Fibroblast of lung (primary cell): ENCODE measurements around the gene EPB41. TPM values are rescaled to one million over a fixed set of nuclear protein-coding genes. Genes with fewer than 3 reads are reported as not detected.

Experiments used
- DNase-seq, 2 donors: peaks; one replicate each; pipeline versions ENCODE4 v3.0.0 to v3.0.0-alpha.2; 2010; ENCODE audit warnings: low read depth in 2 of 2
- H2AFZ ChIP-seq: 2 replicates; pipeline ENCODE4 v1.5.1; 2012; ENCODE audit warnings: low read length, control low read depth, inconsistent platforms
- H3K27ac ChIP-seq: 2 replicates; pipeline ENCODE4 v1.5.1; 2011; ENCODE audit warnings: low read length, control low read depth; ENCODE audit not compliant: insufficient read depth
- H3K27me3 ChIP-seq: 2 replicates; pipeline ENCODE4 v1.5.1; 2011; ENCODE audit warnings: mild to moderate bottlenecking, low read length; ENCODE audit not compliant: control insufficient read depth, insufficient read depth
- H3K36me3 ChIP-seq: 2 replicates; pipeline ENCODE4 v1.5.1; 2011; ENCODE audit warnings: low read length; ENCODE audit not compliant: control insufficient read depth, insufficient read depth
- H3K4me1 ChIP-seq: 2 replicates; pipeline ENCODE4 v1.5.1; 2011; ENCODE audit warnings: low read length; ENCODE audit not compliant: control insufficient read depth, insufficient read depth; ENCODE audit errors: extremely low read depth
- H3K4me2 ChIP-seq: 2 replicates; pipeline ENCODE4 v1.5.1; 2011; ENCODE audit warnings: low read length, control low read depth; ENCODE audit not compliant: insufficient read depth; ENCODE audit errors: extremely low read depth
- H3K4me3 ChIP-seq, 4 experiments: fragments of 200-600 bp in 1 of 4; sonication (generic) in 1 of 4; replicated peaks in 1 of 4; 2 replicates each; pipeline ENCODE4 v1.5.1; 2011 to 2016; ENCODE audit warnings: low read length in 4 of 4, low read depth in 3 of 4, mild to moderate bottlenecking in 3 of 4, control low read depth in 2 of 4, inconsistent platforms in 1 of 4, mixed read lengths in 1 of 4; ENCODE audit not compliant: insufficient read depth in 1 of 4; ENCODE audit errors: control extremely low read depth in 1 of 4
- H3K79me2 ChIP-seq: 2 replicates; pipeline ENCODE4 v1.5.1; 2012; ENCODE audit warnings: mild to moderate bottlenecking, low read length, inconsistent platforms; ENCODE audit not compliant: control insufficient read depth, insufficient read depth
- H3K9ac ChIP-seq: 2 replicates; pipeline ENCODE4 v1.5.1; 2011; ENCODE audit warnings: mild to moderate bottlenecking, low read length, control low read depth; ENCODE audit not compliant: insufficient read depth
- H3K9me3 ChIP-seq: 2 replicates; pipeline ENCODE4 v1.5.1; 2012; ENCODE audit warnings: low read depth, low read length; ENCODE audit not compliant: control insufficient read depth, insufficient read depth
- H4K20me1 ChIP-seq: 2 replicates; pipeline ENCODE4 v1.5.1; 2011; ENCODE audit warnings: low read length; ENCODE audit not compliant: control insufficient read depth, insufficient read depth; ENCODE audit errors: extremely low read depth
- CTCF ChIP-seq, 2 donors: IDR thresholded peaks in 1 of 2; conservative IDR thresholded peaks in 1 of 2; 1 replicate in 1 of 2; 2 replicates in 1 of 2; pipeline ENCODE4 v1.5.1; 2011 to 2012; ENCODE audit warnings: low read length in 2 of 2, control low read depth in 1 of 2, inconsistent platforms in 1 of 2, low read depth in 1 of 2, mild to moderate bottlenecking in 1 of 2
- EZH2 ChIP-seq: IDR thresholded peaks from 2 replicates; pipeline ENCODE4 v1.5.1; 2012; ENCODE audit warnings: low read length, control low read depth, mild to moderate bottlenecking; ENCODE audit errors: missing control alignments
- polyA plus RNA-seq, 2 donors: library from polyadenylated mRNA; depleted of rRNA in 1 of 2; stranded (reverse) in 1 of 2; unstranded in 1 of 2; fragments of >200 nt; gene quantifications; 2 replicates each; pipeline ENCODE4 v1.2.1, GENCODE V29; 2011 to 2012; ENCODE audit warnings: missing spikeins in 1 of 2
- total RNA-seq: library from RNA; depleted of rRNA; stranded (reverse); fragments of >200 nt; gene quantifications from 2 replicates; pipeline ENCODE4 v1.2.1, GENCODE V29; 2014

The EPB41 gene
- total and polyA plus RNA-seq, 2 donors (not counting 1 experiment from before 2014, with no cell fraction given): 7.4 to 38.0 TPM

GRCh38 chr1:29162025-29162424 is 247.7 kb downstream of the EPB41 start:
- Histone ChIP-seq H3K9ac (no peak overlapping the region), H3K36me3 (peaks cover 11% of the 10 kb centered on the region), H2AFZ (no peak overlapping the region), H3K79me2 (peaks cover 82% of the 10 kb centered on the region), H3K4me1 (peaks cover 5% of the 10 kb centered on the region), H3K4me3 (no peak overlapping the region), H3K27me3 (no peaks in the 10 kb centered on the region), H3K27ac (peak overlapping the region; percentile 22), H4K20me1 (no peaks in the 10 kb centered on the region), H3K4me2 (no peak overlapping the region), H3K9me3 (no peaks in the 10 kb centered on the region)
- no peak for DNase-seq
- no peak for TF ChIP-seq EZH2
- no peak for TF ChIP-seq CTCF (conservative IDR thresholded peaks at IDR 0.05 in 1 of 2, IDR thresholded peaks at IDR 0.05 in 1 of 2; ENCODE audit: low read depth in 1 of 2, low read length in 2 of 2)

GRCh38 chr1:29162476-29163138 is 248.2 kb downstream of the EPB41 start:
- Histone ChIP-seq H3K79me2 (peaks cover 84% of the 10 kb centered on the region), H3K27ac (peak overlapping the region; percentile 22), H3K4me3 (no peak overlapping the region), H3K9me3 (no peaks in the 10 kb centered on the region), H3K36me3 (peaks cover 11% of the 10 kb centered on the region), H4K20me1 (no peaks in the 10 kb centered on the region), H3K4me2 (no peak overlapping the region), H3K9ac (no peak overlapping the region), H3K27me3 (no peaks in the 10 kb centered on the region), H3K4me1 (peaks cover 5% of the 10 kb centered on the region), H2AFZ (no peak overlapping the region)
- TF ChIP-seq EZH2 (no peak), CTCF (conservative IDR thresholded peaks at IDR 0.05 in 1 of 2, IDR thresholded peaks at IDR 0.05 in 1 of 2; ENCODE audit: low read depth in 1 of 2, low read length in 2 of 2) (no peak)
- DNase-seq: peak; percentile 21 to 47

- no peak for TF ChIP-seq EZH2
- TF ChIP-seq CTCF (conservative IDR thresholded peaks at IDR 0.05 in 1 of 2, IDR thresholded peaks at IDR 0.05 in 1 of 2; ENCODE audit: low read depth in 1 of 2, low read length in 2 of 2): no peak
- Histone ChIP-seq H4K20me1 (no peaks in the 10 kb centered on the region), H2AFZ (no peak overlapping the region), H3K27me3 (no peaks in the 10 kb centered on the region), H3K9ac (no peak overlapping the region), H3K27ac (no peak overlapping the region), H3K4me2 (no peak overlapping the region), H3K4me3 (no peak overlapping the region), H3K36me3 (peaks cover 9% of the 10 kb centered on the region), H3K79me2 (peaks cover 94% of the 10 kb centered on the region), H3K9me3 (no peaks in the 10 kb centered on the region), H3K4me1 (peaks cover 5% of the 10 kb centered on the region)
- no peak for DNase-seq
These were observed 250.2 kb downstream of the EPB41 start for GRCh38 chr1:29164588-29164987.
